GM18951 (cell line): ENCODE data around the gene PXN.

ENCODE experiments used
- POLR2A ChIP-seq: IDR thresholded peaks from 4 replicates; pipeline ENCODE4 v1.6.1; 2011; ENCODE audit warnings: mild to moderate bottlenecking; ENCODE audit not compliant: insufficient read length, insufficient read depth; ENCODE audit errors: extremely low read depth
- in situ Hi-C: fragments of 300-500 bp; cut with MboI; formaldehyde crosslinking; loops from one replicate; pipeline ENCODE4 v1.12.0; 2022; ENCODE audit warnings: low sequenced_read_pairs, mixed read lengths, inconsistent platforms; ENCODE audit not compliant: unreplicated experiment

PXN gene

GRCh38 chr12:120265473-120266179, at the start of gene PXN:
Gene PXN (minus strand): TSS chr12:120265730. CDS start chr12:120265629, 101 bp downstream.
- peak; percentile 64 for TF ChIP-seq POLR2A
- in situ Hi-C loops: loop anchor here (5.0 kb wide), 1 partner anchor 33 kb away; no protein-coding TSS in a partner anchor

DNA sequence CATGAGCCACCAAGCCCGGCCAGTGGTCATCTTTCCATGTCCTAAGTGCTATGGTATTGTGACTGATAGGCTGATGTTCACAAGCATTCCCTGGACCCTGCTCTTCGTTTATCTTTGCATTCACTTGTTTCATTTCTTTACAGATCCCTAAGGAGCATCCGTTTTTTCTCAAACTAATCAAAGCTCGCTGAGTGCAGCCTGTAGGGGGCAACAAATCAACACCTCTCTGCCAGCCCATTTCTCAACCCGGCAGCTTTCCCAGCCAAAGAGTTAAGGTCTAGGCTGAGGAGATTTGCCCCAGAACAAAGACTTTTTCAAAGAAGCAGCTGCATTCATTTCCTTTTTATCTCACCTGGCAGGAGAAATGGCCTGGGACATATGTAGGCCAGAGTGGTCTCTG, 48.7 kb upstream of the PXN start:
- in situ Hi-C loops: no loop called here
- TF ChIP-seq POLR2A: no peak

DNA sequence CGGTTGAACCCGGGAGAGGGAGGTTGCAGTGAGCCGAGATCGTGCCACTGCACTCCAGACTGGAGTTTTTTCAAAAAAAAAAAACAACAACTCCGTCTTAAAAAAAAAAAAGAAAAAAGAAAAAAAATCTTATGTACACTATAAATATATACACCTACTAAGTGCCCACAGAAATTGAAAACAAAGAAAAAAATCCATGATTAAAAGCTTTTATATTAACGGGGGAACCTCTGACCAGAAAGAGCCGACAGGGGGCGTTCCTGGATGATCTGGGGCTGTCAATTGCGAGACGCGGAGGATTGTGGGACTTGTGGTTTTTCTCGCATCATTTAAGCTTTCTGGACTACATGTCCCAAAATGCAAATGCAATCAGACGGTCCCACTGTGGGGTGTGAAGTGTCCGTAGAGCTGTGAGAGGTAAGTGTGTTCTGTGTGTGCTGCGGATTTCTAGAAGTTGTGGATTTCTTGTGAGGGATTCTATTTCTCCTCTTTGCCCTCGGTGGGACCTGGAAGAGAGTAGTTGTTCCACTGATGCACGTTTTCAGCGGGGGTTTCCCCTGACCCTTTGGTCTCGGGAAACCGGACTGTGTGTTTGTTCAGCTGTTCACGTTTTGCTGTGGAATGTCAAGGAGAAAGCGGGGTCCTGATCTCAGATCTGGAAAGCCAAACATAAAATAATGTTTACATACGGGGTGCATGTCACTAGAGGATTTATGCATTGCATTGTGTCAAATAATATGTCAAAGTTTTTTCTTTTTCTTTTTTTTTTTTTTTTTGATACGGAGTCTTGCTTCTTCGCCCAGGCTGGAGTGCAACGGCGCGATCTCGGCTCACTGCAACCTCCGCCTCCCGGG, 36.7 kb upstream of the PXN start, which contains the start of gene SIRT4:
SIRT4 (plus strand) TSS at position 360 of the 854 bp plus-strand sequence. CDS start 1,241 bp downstream, outside the sequence.
- in situ Hi-C loops: no loop called here
- peak; percentile 33 for TF ChIP-seq POLR2A

GRCh38 chr12:120292661-120293531, 27.4 kb upstream of the PXN start, which contains the start of gene RNU4-1:
Gene RNU4-1 (minus strand): TSS chr12:120293237.
- TF ChIP-seq POLR2A: peak; percentile 100
- in situ Hi-C loops: no loop called here

- no peak for TF ChIP-seq POLR2A
- in situ Hi-C loops: no loop called here
These were observed 26.8 kb upstream of the PXN start for GRCh38 chr12:120292411-120292660.

GRCh38 chr12:120290609-120291305, 25.2 kb upstream of the PXN start:
- TF ChIP-seq POLR2A: no peak
- in situ Hi-C loops: no loop called here

- TF ChIP-seq POLR2A: no peak
- in situ Hi-C loops: no loop called here
These were observed 22.0 kb upstream of the PXN start for GRCh38 chr12:120287491-120287890.

GRCh38 chr12:120286768-120287490, 21.4 kb upstream of the PXN start:
- TF ChIP-seq POLR2A: no peak
- in situ Hi-C loops: no loop called here

- TF ChIP-seq POLR2A: no peak
- in situ Hi-C loops: no loop called here
These were observed 18.9 kb upstream of the PXN start for GRCh38 chr12:120284381-120284780.

- no peak for TF ChIP-seq POLR2A
- in situ Hi-C loops: no loop called here
These were observed 17.8 kb upstream of the PXN start for GRCh38 chr12:120283318-120283717.

GRCh38 chr12:120278137-120279069, 12.9 kb upstream of the PXN start:
- in situ Hi-C loops: no loop called here
- no peak for TF ChIP-seq POLR2A
